HepG2 (cell line): ENCODE measurements around the gene CMIP. TPM values are rescaled to one million over a fixed set of nuclear protein-coding genes. Genes with fewer than 3 reads are reported as not detected.

Source experiments
- ETV6 ChIP-seq: sonication (generic); formaldehyde crosslinking; conservative IDR thresholded peaks from 2 replicates; pipeline ENCODE4 v1.4.0; 2020; ENCODE audit warnings: missing genetic modification reagents
- FOXO1 ChIP-seq: sonication (generic); formaldehyde crosslinking; IDR thresholded peaks from 2 replicates; pipeline ENCODE4 v1.4.0; 2020; ENCODE audit warnings: missing genetic modification reagents
- HDAC1 ChIP-seq: sonication (generic); formaldehyde crosslinking; IDR thresholded peaks from 2 replicates; pipeline ENCODE4 v1.5.1; 2020; ENCODE audit warnings: mild to moderate bottlenecking, missing genetic modification reagents
- MED1 ChIP-seq: sonication (generic); formaldehyde crosslinking; IDR thresholded peaks from 2 replicates; pipeline ENCODE4 v1.4.0; 2020; ENCODE audit warnings: missing genetic modification reagents
- MIER2 ChIP-seq: IDR thresholded peaks from 2 replicates; pipeline ENCODE4 v1.6.1; 2016; ENCODE audit warnings: missing biosample characterization, missing genetic modification reagents
- POLR2A ChIP-seq, 2 experiments: IDR thresholded peaks; 2 replicates each; pipeline ENCODE4 v1.6.1; 2011; ENCODE audit warnings: low read depth in 2 of 2, low read length in 2 of 2, mild to moderate bottlenecking in 1 of 2, moderate library complexity in 1 of 2; ENCODE audit not compliant: insufficient read depth in 1 of 2
- SOX13 ChIP-seq, 3 experiments: fragments of 450-650 bp in 1 of 3; sonication (generic) in 1 of 3; formaldehyde crosslinking in 1 of 3; IDR thresholded peaks in 2 of 3; conservative IDR thresholded peaks in 1 of 3; 2 replicates each; pipeline versions ENCODE4 v1.5.0 to v1.6.1; 2016 to 2020; ENCODE audit warnings: antibody characterized with exemption in 1 of 3, mild to moderate bottlenecking in 1 of 3, missing compliant biosample characterization in 1 of 3, missing genetic modification reagents in 1 of 3, moderate library complexity in 1 of 3
- SP140L ChIP-seq: sonication (generic); formaldehyde crosslinking; IDR thresholded peaks from 2 replicates; pipeline ENCODE4 v1.4.0; 2020; ENCODE audit warnings: missing genetic modification reagents, borderline replicate concordance
- SP5 ChIP-seq: IDR thresholded peaks from 2 replicates; pipeline ENCODE4 v1.6.1; 2016; ENCODE audit warnings: low read depth, borderline replicate concordance
- TAF1 ChIP-seq: sonication (generic); formaldehyde crosslinking; IDR thresholded peaks from 2 replicates; pipeline ENCODE4 v1.4.0; 2020; ENCODE audit warnings: missing genetic modification reagents
- ZBTB38 ChIP-seq: sonication (generic); formaldehyde crosslinking; IDR thresholded peaks from 2 replicates; pipeline ENCODE4 v1.5.1; 2020; ENCODE audit warnings: mild to moderate bottlenecking, missing genetic modification reagents
- ZNF101 ChIP-seq: sonication (generic); formaldehyde crosslinking; IDR thresholded peaks from 2 replicates; pipeline ENCODE4 v1.4.0; 2020; ENCODE audit warnings: mild to moderate bottlenecking, low read depth, missing genetic modification reagents, borderline replicate concordance
- ZNF331 ChIP-seq: sonication (generic); formaldehyde crosslinking; IDR thresholded peaks from 2 replicates; pipeline ENCODE4 v1.4.0; 2020; ENCODE audit warnings: missing genetic modification reagents
- ZNF343 ChIP-seq: sonication (generic); formaldehyde crosslinking; IDR thresholded peaks from 2 replicates; pipeline ENCODE4 v1.4.0; 2020; ENCODE audit warnings: mild to moderate bottlenecking, missing genetic modification reagents
- ZNF558 ChIP-seq: sonication (generic); formaldehyde crosslinking; IDR thresholded peaks from 2 replicates; pipeline ENCODE4 v1.9.0; 2022; ENCODE audit warnings: mild to moderate bottlenecking, missing genetic modification reagents, borderline replicate concordance
- ZNF570 ChIP-seq: sonication (generic); formaldehyde crosslinking; IDR thresholded peaks from 2 replicates; pipeline ENCODE4 v1.4.0; 2020; ENCODE audit warnings: mild to moderate bottlenecking, missing genetic modification reagents, borderline replicate concordance
- ZSCAN22 ChIP-seq: sonication (generic); formaldehyde crosslinking; IDR thresholded peaks from 2 replicates; pipeline ENCODE4 v1.4.0; 2020; ENCODE audit warnings: mild to moderate bottlenecking, missing genetic modification reagents
- polyA plus RNA-seq, 8 experiments: library from polyadenylated mRNA; depleted of rRNA in 3 of 8; stranded (reverse) in 7 of 8; unstranded in 1 of 8; fragments of >200 nt; fragmentation: Illumina TruSeq in 4 of 8; extraction: Trizol in 4 of 8; gene quantifications; 2 replicates each; pipeline versions ENCODE4 v1.2.1 to v1.2.3, GENCODE V29; 2011 to 2016; ENCODE audit warnings: low read depth in 4 of 8, missing spikeins in 1 of 8, mixed read lengths in 1 of 8; ENCODE audit not compliant: insufficient read depth in 1 of 8
- total RNA-seq, 5 experiments: library from RNA; depleted of rRNA; stranded (reverse); fragments of >200 nt; fragmentation: Illumina TruSeq; extraction: Trizol; gene quantifications; 2 replicates each; pipeline ENCODE4 v1.2.3, GENCODE V29; 2016; ENCODE audit warnings: low read depth in 1 of 5
- TF ChIP-seq, protein P1 (sequence below): sonication (generic); formaldehyde crosslinking; IDR thresholded peaks from 2 replicates; pipeline ENCODE4 v1.5.1; 2020; ENCODE audit warnings: mild to moderate bottlenecking, missing genetic modification reagents, moderate library complexity
- TF ChIP-seq, protein P2 (sequence below): sonication (generic); formaldehyde crosslinking; IDR thresholded peaks from 2 replicates; pipeline ENCODE4 v1.4.0; 2020; ENCODE audit warnings: missing genetic modification reagents
- TF ChIP-seq, protein P3 (sequence below): sonication (generic); formaldehyde crosslinking; IDR thresholded peaks from 2 replicates; pipeline ENCODE4 v1.4.0; 2020; ENCODE audit warnings: missing genetic modification reagents
- TF ChIP-seq, protein P4 (sequence below): IDR thresholded peaks from 2 replicates; pipeline ENCODE4 v1.6.1; 2016; ENCODE audit warnings: low read depth, borderline replicate concordance
- TF ChIP-seq, protein P5 (sequence below): sonication (generic); formaldehyde crosslinking; IDR thresholded peaks from 2 replicates; pipeline ENCODE4 v1.4.0; 2020; ENCODE audit warnings: missing genetic modification reagents

Gene CMIP
- total and polyA plus RNA-seq, 2 of the 13 experiments (the other 11 are each of a cell fraction or from before 2014, with no cell fraction given): 10.9 to 18.1 TPM

DNA sequence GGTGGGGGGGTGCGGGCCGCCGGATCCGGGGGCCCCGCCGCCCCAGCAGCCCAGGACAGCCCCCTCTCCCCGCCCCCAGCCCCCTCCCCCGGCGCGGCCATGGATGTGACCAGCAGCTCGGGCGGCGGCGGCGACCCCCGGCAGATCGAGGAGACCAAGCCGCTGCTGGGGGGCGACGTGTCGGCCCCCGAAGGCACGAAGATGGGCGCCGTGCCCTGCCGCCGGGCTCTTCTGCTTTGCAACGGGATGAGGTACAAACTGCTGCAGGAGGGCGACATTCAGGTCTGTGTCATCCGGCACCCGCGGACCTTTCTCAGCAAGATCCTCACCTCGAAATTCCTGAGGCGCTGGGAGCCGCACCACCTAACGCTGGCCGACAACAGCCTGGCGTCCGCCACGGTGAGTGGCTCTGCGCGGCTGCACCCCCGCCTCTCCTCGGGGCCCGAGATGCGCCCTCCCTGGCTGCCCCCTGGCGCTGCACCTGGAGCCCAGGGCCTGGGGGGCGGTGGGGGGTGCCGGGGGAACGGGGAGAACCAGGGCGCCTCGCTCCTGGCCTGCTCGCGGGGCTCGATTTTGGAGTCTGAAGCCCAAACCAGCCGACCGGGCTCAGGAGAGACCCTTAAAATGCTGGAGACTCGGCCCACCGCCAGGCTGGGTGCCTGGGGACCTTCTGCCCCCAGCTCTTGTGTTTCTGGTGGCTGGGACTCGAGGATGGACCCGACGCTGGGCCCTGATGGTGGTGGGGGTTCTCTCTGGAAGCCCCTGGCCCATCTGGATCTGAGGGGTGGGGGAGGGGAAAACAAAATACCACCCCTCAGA, 744 bp downstream of the CMIP start (continued):
- TF ChIP-seq ZNF343 (CRISPR knock-in tag) (no peak), ETV6 (CRISPR knock-in tag) (0 out of 2 replicates have a peak, but pooled peaks have one; percentile 43), SP5 (CRISPR knock-in tag) (no peak), ZSCAN22 (no peak), ZNF558 (CRISPR knock-in tag) (no peak), TAF1 (CRISPR knock-in tag) (peak; percentile 42), SP140L (CRISPR knock-in tag) (no peak), MIER2 (CRISPR knock-in tag) (no peak), ZNF331 (CRISPR knock-in tag) (peak; percentile 59), ZBTB38 (0 out of 2 replicates have a peak, but pooled peaks have one; percentile 37), FOXO1 (CRISPR knock-in tag) (0 out of 2 replicates have a peak, but pooled peaks have one; percentile 10), HDAC1 (peak; percentile 67), POLR2A (IDR thresholded peaks at IDR 0.05; ENCODE audit: insufficient read depth in 1 of 2, low read depth in 2 of 2, low read length in 2 of 2) (peak in 1 of 2 experiments; percentile 51; a peak in 2 of 4 replicates), SOX13 (IDR thresholded peaks at IDR 0.05) (no peak), SOX13 (CRISPR knock-in tag; conservative IDR thresholded peaks at IDR 0.05 in 1 of 2, IDR thresholded peaks at IDR 0.05 in 1 of 2) (0 out of 4 replicates have a peak, but pooled peaks of 1 of the 2 experiments have one; percentile 22), MED1 (CRISPR knock-in tag) (no peak), ZNF101 (CRISPR knock-in tag) (no peak), ZNF570 (CRISPR knock-in tag) (no peak)
- TF ChIP-seq, protein P1, sequence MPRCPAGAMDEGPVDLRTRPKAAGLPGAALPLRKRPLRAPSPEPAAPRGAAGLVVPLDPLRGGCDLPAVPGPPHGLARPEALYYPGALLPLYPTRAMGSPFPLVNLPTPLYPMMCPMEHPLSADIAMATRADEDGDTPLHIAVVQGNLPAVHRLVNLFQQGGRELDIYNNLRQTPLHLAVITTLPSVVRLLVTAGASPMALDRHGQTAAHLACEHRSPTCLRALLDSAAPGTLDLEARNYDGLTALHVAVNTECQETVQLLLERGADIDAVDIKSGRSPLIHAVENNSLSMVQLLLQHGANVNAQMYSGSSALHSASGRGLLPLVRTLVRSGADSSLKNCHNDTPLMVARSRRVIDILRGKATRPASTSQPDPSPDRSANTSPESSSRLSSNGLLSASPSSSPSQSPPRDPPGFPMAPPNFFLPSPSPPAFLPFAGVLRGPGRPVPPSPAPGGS (CRISPR knock-in tag): peak; percentile 51; the same call in 1 of the 2 replicates
- TF ChIP-seq, protein P2, sequence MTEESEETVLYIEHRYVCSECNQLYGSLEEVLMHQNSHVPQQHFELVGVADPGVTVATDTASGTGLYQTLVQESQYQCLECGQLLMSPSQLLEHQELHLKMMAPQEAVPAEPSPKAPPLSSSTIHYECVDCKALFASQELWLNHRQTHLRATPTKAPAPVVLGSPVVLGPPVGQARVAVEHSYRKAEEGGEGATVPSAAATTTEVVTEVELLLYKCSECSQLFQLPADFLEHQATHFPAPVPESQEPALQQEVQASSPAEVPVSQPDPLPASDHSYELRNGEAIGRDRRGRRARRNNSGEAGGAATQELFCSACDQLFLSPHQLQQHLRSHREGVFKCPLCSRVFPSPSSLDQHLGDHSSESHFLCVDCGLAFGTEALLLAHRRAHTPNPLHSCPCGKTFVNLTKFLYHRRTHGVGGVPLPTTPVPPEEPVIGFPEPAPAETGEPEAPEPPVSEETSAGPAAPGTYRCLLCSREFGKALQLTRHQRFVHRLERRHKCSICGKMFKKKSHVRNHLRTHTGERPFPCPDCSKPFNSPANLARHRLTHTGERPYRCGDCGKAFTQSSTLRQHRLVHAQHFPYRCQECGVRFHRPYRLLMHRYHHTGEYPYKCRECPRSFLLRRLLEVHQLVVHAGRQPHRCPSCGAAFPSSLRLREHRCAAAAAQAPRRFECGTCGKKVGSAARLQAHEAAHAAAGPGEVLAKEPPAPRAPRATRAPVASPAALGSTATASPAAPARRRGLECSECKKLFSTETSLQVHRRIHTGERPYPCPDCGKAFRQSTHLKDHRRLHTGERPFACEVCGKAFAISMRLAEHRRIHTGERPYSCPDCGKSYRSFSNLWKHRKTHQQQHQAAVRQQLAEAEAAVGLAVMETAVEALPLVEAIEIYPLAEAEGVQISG: no peak
- TF ChIP-seq, protein P3, sequence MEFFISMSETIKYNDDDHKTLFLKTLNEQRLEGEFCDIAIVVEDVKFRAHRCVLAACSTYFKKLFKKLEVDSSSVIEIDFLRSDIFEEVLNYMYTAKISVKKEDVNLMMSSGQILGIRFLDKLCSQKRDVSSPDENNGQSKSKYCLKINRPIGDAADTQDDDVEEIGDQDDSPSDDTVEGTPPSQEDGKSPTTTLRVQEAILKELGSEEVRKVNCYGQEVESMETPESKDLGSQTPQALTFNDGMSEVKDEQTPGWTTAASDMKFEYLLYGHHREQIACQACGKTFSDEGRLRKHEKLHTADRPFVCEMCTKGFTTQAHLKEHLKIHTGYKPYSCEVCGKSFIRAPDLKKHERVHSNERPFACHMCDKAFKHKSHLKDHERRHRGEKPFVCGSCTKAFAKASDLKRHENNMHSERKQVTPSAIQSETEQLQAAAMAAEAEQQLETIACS (CRISPR knock-in tag): no peak
- TF ChIP-seq, protein P4, sequence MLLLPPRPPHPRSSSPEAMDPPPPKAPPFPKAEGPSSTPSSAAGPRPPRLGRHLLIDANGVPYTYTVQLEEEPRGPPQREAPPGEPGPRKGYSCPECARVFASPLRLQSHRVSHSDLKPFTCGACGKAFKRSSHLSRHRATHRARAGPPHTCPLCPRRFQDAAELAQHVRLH: peak; percentile 51; the same call in 1 of the 2 replicates
- TF ChIP-seq, protein P5, sequence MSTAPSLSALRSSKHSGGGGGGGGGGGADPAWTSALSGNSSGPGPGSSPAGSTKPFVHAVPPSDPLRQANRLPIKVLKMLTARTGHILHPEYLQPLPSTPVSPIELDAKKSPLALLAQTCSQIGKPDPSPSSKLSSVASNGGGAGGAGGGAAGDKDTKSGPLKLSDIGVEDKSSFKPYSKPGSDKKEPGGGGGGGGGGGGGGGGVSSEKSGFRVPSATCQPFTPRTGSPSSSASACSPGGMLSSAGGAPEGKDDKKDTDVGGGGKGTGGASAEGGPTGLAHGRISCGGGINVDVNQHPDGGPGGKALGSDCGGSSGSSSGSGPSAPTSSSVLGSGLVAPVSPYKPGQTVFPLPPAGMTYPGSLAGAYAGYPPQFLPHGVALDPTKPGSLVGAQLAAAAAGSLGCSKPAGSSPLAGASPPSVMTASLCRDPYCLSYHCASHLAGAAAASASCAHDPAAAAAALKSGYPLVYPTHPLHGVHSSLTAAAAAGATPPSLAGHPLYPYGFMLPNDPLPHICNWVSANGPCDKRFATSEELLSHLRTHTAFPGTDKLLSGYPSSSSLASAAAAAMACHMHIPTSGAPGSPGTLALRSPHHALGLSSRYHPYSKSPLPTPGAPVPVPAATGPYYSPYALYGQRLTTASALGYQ (CRISPR knock-in tag): no peak
